HepG2 (cell line): ENCODE measurements around the gene LIPA.

Experiments
- RFX5 ChIP-seq: IDR thresholded peaks from 2 replicates; pipeline ENCODE4 v1.6.1; 2011; ENCODE audit warnings: low read depth, low read length, improper control_type of control experiment
- TF ChIP-seq, protein P1 (sequence below), 2 experiments: IDR thresholded peaks; 2 replicates each; pipeline ENCODE4 v1.6.1; 2011 to 2012; ENCODE audit warnings: low read length in 2 of 2, borderline replicate concordance in 1 of 2, low read depth in 1 of 2, mild to moderate bottlenecking in 1 of 2, moderate library complexity in 1 of 2

DNA sequence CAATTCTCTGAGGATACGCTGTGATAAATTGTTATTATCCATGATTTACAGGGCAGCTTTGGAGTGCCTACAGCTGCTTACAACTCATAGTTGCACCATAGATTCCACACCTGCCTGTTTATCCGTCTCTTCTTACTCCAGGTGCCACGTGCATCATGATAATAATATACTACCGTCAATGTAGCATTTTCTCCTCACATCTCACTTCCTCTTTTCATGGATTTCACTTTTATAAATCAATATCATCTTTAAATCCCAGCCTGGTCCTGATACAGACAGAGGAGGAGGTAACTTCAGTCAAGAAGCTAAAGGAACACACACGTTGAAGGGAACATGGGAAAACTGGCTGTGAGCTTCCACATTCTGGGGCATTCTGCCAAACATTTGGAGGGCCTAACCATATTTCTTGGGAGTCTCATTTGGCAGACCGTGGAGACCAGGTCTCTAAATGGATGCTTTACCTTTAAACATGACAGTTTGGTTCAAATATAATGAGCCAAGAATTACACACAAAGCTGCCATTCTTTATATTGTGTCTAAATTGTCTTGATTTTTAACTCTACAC, 46.9 kb downstream of the LIPA start:
- TF ChIP-seq, protein P1, sequence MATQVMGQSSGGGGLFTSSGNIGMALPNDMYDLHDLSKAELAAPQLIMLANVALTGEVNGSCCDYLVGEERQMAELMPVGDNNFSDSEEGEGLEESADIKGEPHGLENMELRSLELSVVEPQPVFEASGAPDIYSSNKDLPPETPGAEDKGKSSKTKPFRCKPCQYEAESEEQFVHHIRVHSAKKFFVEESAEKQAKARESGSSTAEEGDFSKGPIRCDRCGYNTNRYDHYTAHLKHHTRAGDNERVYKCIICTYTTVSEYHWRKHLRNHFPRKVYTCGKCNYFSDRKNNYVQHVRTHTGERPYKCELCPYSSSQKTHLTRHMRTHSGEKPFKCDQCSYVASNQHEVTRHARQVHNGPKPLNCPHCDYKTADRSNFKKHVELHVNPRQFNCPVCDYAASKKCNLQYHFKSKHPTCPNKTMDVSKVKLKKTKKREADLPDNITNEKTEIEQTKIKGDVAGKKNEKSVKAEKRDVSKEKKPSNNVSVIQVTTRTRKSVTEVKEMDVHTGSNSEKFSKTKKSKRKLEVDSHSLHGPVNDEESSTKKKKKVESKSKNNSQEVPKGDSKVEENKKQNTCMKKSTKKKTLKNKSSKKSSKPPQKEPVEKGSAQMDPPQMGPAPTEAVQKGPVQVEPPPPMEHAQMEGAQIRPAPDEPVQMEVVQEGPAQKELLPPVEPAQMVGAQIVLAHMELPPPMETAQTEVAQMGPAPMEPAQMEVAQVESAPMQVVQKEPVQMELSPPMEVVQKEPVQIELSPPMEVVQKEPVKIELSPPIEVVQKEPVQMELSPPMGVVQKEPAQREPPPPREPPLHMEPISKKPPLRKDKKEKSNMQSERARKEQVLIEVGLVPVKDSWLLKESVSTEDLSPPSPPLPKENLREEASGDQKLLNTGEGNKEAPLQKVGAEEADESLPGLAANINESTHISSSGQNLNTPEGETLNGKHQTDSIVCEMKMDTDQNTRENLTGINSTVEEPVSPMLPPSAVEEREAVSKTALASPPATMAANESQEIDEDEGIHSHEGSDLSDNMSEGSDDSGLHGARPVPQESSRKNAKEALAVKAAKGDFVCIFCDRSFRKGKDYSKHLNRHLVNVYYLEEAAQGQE (IDR thresholded peaks at IDR 0.05; ENCODE audit: borderline replicate concordance in 1 of 2, low read depth in 1 of 2, low read length in 2 of 2) = no peak
- no peak for TF ChIP-seq RFX5
